Ovary (tissue), 9 donors: ENCODE data around the gene NFE2L2. TPM values are rescaled to one million over a fixed set of nuclear protein-coding genes. Genes with fewer than 3 reads are reported as not detected.

Source experiments
- DNase-seq, 5 donors: peaks; one replicate each; pipeline ENCODE4 v3.0.0-alpha.2; 2019 to 2020
- H3K27ac ChIP-seq, 2 donors: fragments of 200-600 bp; one replicate each; pipeline versions ENCODE4 v1.5.1 to v1.8.0; 2019 to 2022
- H3K27me3 ChIP-seq: fragments of 200-600 bp; one replicate; pipeline ENCODE4 v1.8.0; 2022
- H3K36me3 ChIP-seq: fragments of 200-600 bp; sonication (generic); one replicate; pipeline ENCODE4 v1.5.1; 2019
- H3K4me1 ChIP-seq: one replicate; pipeline ENCODE4 v1.8.1; 2013; ENCODE audit warnings: mild to moderate bottlenecking, moderate library complexity; ENCODE audit not compliant: insufficient read depth
- H3K4me3 ChIP-seq: fragments of 200-600 bp; sonication (generic); one replicate; pipeline ENCODE4 v1.5.1; 2017
- H3K9me3 ChIP-seq, 2 donors: fragments of 200-600 bp in 1 of 2; sonication (generic) in 1 of 2; one replicate each; pipeline versions ENCODE4 v1.5.1 to v1.8.1; 2013 to 2019; ENCODE audit warnings: mild to moderate bottlenecking in 1 of 2, moderate library complexity in 1 of 2
- EP300 ChIP-seq: sonication (generic); formaldehyde crosslinking; IDR thresholded peaks from one replicate; pipeline ENCODE4 v1.6.1; 2017; ENCODE audit warnings: antibody characterized with exemption
- POLR2A ChIP-seq: fragments of 450-650 bp; IDR thresholded peaks from one replicate; pipeline ENCODE4 v1.6.1; 2017; ENCODE audit warnings: antibody characterized with exemption, mild to moderate bottlenecking, moderate library complexity
- WGBS, 3 donors: extraction: QIAGEN DNeasy Blood & Tissue Kit in 1 of 3; methylation state at CpG; one replicate each; pipeline versions ENCODE4 v1.1.5 to v1.1.7; 2013 to 2017; 5-methylcytosine and 5-hydroxymethylcytosine counted together
- intact Hi-C, 4 donors: fragments of 100-400 bp; cut with DNase I; formaldehyde crosslinking; loops; one replicate each; pipeline versions ENCODE4 v1.11.0 to v1.15.1; 2022 to 2023
- polyA plus RNA-seq, 2 donors: library from polyadenylated mRNA; stranded (reverse); fragments of 200-250 nt in 1 of 2; fragments of 350-450 nt in 1 of 2; fragmentation: Illumina TruSeq in 1 of 2; extraction: RNeasy Lipid Tissue Mini Kit (QIAGEN cat#74804) in 1 of 2; gene quantifications; one replicate each; pipeline ENCODE4 v1.2.3, GENCODE V29; 2013 to 2014
- total RNA-seq, 7 donors: library from RNA; depleted of rRNA in 2 of 7; stranded (reverse); fragments of >200 nt in 2 of 7; fragmentation: NEBNext Ultra II Directional in 3 of 7; extraction: Animal tissue kit (Norgen Biotek cat#: 25700) in 3 of 7; gene quantifications; one replicate each; pipeline versions ENCODE4 v1.1.0 to v1.2.4, GENCODE V29; 2016 to 2023
- TF ChIP-seq, protein P1 (sequence below), 3 donors: fragments of 450-650 bp in 2 of 3; fragments of 200-600 bp in 1 of 3; IDR thresholded peaks; one replicate each; pipeline versions ENCODE4 v1.5.1 to v1.8.0; 2016 to 2022; ENCODE audit warnings: antibody characterized with exemption in 3 of 3, mild to moderate bottlenecking in 1 of 3
- donor health status: DM: no; HTN: no; CAD: no; lungs with moderate emphysema.
- donor health status: DM: no; HTN: no; CAD: no.
- donor health status: Bipolar disorder and iron deficiency.
- donor health status: DM: yes; HTN: yes; CAD: no.
- donor health status: DM: no; HTN: no; CAD: no.
- donor health status: DM: yes; HTN: yes; CAD: no.

The NFE2L2 gene
- total and polyA plus RNA-seq, 9 donors: 120 to 198 (median 148) TPM

DNA sequence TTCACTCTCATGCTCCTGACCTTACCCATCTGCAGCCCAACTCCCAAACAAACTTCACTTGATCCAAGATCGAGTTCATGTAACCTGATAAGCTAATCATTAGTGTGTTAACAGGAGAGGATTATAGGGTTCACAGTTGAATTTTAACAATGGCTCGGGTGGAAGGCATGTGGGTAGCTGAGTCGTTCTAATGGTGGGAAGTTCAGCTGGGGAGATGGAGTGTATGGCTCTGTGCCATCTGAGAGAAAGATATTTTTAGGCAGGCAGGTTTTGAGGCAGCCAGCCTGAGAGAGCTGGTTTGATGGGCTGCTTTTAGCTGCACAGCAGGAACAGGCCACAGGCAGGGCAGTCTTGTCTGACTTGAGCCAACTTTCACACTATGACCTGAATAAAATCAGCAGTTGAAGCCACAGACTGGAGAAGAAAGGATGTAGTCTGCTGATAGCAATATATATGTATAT lies 17.7 kb upstream of the NFE2L2 start:
- 43 to 55% (median 47%) methylated on average over 3 of the region's 3 CpGs for WGBS, 3 donors
- no peaks in the 10 kb centered on the region for H3K9me3 ChIP-seq
- intact Hi-C loops: no loop called here
- TF ChIP-seq, protein P1, sequence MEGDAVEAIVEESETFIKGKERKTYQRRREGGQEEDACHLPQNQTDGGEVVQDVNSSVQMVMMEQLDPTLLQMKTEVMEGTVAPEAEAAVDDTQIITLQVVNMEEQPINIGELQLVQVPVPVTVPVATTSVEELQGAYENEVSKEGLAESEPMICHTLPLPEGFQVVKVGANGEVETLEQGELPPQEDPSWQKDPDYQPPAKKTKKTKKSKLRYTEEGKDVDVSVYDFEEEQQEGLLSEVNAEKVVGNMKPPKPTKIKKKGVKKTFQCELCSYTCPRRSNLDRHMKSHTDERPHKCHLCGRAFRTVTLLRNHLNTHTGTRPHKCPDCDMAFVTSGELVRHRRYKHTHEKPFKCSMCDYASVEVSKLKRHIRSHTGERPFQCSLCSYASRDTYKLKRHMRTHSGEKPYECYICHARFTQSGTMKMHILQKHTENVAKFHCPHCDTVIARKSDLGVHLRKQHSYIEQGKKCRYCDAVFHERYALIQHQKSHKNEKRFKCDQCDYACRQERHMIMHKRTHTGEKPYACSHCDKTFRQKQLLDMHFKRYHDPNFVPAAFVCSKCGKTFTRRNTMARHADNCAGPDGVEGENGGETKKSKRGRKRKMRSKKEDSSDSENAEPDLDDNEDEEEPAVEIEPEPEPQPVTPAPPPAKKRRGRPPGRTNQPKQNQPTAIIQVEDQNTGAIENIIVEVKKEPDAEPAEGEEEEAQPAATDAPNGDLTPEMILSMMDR (IDR thresholded peaks at IDR 0.05): no peak
- TF ChIP-seq POLR2A: no peak
- TF ChIP-seq EP300: no peak
- DNase-seq: no peak
- peaks cover 14% of the 10 kb centered on the region for H3K4me1 ChIP-seq
- no peaks in the 10 kb centered on the region for H3K27me3 ChIP-seq
- H3K36me3 ChIP-seq: no peaks in the 10 kb centered on the region
- H3K27ac ChIP-seq: no peak overlapping the region
- no peak overlapping the region for H3K4me3 ChIP-seq

DNA sequence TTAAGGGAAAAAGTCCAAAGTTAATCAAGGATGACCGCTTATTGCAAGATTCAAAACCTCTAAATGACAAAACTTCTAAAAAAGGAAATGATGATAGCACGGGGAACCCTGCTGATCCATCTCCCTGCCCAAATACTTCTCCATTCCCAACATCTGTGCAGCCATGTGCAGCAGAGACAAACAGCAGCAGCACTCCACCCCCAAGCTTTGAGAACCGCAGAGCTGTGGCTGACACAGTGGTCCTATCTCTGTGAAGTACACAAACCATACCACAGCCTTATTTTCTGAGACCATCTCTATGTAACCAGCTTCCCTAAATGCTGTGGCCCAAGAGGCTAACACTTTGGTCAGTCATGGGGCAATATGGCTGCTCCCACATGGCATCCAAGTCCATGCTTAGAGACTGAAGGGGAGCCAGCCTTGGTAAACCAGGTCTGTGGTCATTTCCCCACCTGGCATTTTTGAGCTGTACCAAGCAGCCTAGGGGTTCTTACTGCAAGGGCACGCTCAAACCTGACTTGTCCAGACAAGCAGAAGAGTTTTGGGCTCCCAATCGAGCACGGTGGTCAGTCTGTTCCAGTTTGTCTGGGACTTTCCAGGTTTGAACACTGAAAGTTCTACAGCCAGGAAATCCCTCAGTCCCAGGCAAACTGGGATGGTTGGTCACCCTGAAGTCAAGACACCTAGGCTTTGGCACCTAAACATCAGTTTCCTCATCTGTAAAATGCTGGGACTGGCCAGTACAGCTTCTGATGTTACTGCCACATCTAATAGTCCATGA lies 17.1 kb upstream of the NFE2L2 start:
- Histone ChIP-seq H3K27ac (no peak overlapping the region), H3K4me1 (peaks cover 14% of the 10 kb centered on the region), H3K27me3 (no peaks in the 10 kb centered on the region), H3K36me3 (no peaks in the 10 kb centered on the region), H3K9me3 (no peaks in the 10 kb centered on the region), H3K4me3 (no peak overlapping the region)
- WGBS, 3 donors: 93 to 94% (median 93%) methylated on average over 6 of the region's 6 CpGs
- no peak for TF ChIP-seq POLR2A
- TF ChIP-seq, protein P1 (IDR thresholded peaks at IDR 0.05): no peak
- intact Hi-C loops: no loop called here
- no peak for DNase-seq

GRCh38 chr2:177279847-177280246 lies 15.3 kb upstream of the NFE2L2 start:
- no peaks in the 10 kb centered on the region for H3K9me3 ChIP-seq
- WGBS, 3 donors: 95 to 97% (median 96%) methylated on average over 2 of the region's 2 CpGs
- no peak overlapping the region for H3K27ac ChIP-seq
- H3K27me3 ChIP-seq: no peaks in the 10 kb centered on the region
- peaks cover 7% of the 10 kb centered on the region for H3K4me1 ChIP-seq
- H3K4me3 ChIP-seq: no peak overlapping the region
- TF ChIP-seq EP300: no peak
- TF ChIP-seq POLR2A: no peak
- TF ChIP-seq, protein P1 (IDR thresholded peaks at IDR 0.05): no peak
- intact Hi-C loops: no loop called here
- no peak for DNase-seq
- no peaks in the 10 kb centered on the region for H3K36me3 ChIP-seq

DNA sequence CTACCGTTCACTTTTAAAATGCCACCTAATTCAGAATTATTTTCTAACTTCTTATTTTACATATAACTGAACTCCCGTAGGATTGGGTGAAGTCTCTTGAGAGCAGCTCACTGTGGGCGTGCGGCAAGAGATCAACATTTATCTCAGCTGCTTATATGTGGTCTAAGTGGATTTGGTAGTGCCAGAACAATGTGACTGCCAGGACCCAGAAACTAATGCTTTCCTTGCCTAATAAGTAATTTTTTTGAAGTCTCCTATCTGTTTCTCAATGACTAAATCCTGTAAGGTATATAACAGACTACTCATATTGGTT lies 11.2 kb upstream of the NFE2L2 start:
- Histone ChIP-seq H3K4me1 (peaks cover 1% of the 10 kb centered on the region), H3K27me3 (no peaks in the 10 kb centered on the region)

More for the DNA sequence above, 11.2 kb upstream of the NFE2L2 start:
- 13 to 14% (median 14%) methylated on average over 4 of the region's 4 CpGs for WGBS, 3 donors
- H3K9me3 ChIP-seq: no peaks in the 10 kb centered on the region
- peak overlapping the region in 1 of 2 donors; percentile 54 for H3K27ac ChIP-seq
- intact Hi-C loops: no loop called here
- no peak for DNase-seq
- H3K36me3 ChIP-seq: no peaks in the 10 kb centered on the region
- H3K4me3 ChIP-seq: no peak overlapping the region
- TF ChIP-seq EP300: no peak
- TF ChIP-seq, protein P1 (IDR thresholded peaks at IDR 0.05): no peak
- TF ChIP-seq POLR2A: no peak
